ENCODE data around the gene IFT43.

GRCh38 chr14:76015191-76015590 is 29.6 kb downstream of the IFT43 start:
- no peak for TF ChIP-seq CTCF (conservative IDR thresholded peaks at IDR 0.05; ENCODE audit: low read depth, low read length)
- no peak for TF ChIP-seq EZH2 (IDR thresholded peaks at IDR 0.05; ENCODE audit: borderline replicate concordance, low read depth, low read length, poor library complexity, severe bottlenecking)
